Motor neuron (in vitro differentiated cells): ENCODE data around the gene FMN1. TPM values are rescaled to one million over a fixed set of nuclear protein-coding genes. Genes with fewer than 3 reads are reported as not detected.

Experiments used
- ATAC-seq, 8 experiments: fragments of 200-7000 bp; cut with Tn5 transposase; replicated peaks in 6 of 8; 2 replicates each; pipeline ENCODE4 v1.8.0; 2021; ENCODE audit warnings: mild to moderate bottlenecking in 8 of 8, moderate library complexity in 8 of 8
- H3K27ac ChIP-seq, 2 donors: fragments of 250-450 bp; sonication (Bioruptor Pico); 2 replicates each; pipeline ENCODE4 v1.9.0; 2021; ENCODE audit warnings: antibody characterized with exemption in 2 of 2, mild to moderate bottlenecking in 2 of 2, moderate library complexity in 1 of 2
- H3K4me1 ChIP-seq, 2 donors: fragments of 250-450 bp; sonication (Bioruptor Pico); replicated peaks in 1 of 2; 2 replicates each; pipeline ENCODE4 v1.6.1; 2021; ENCODE audit warnings: antibody characterized with exemption in 2 of 2, mild to moderate bottlenecking in 2 of 2, moderate library complexity in 1 of 2
- H3K4me3 ChIP-seq, 5 donors: fragments of 250-450 bp; sonication (Bioruptor Pico); 2 replicates each; pipeline ENCODE4 v1.9.0; 2021; ENCODE audit warnings: antibody characterized with exemption in 5 of 5, mild to moderate bottlenecking in 5 of 5, moderate library complexity in 4 of 5
- WGBS, 10 experiments: fragments of 450-650 bp; shearing (Covaris generic); methylation state at CpG; one replicate each; pipeline ENCODE4 v1.0.0; 2022; 5-methylcytosine and 5-hydroxymethylcytosine counted together
- in situ Hi-C, 9 experiments: fragments of 400-800 bp; cut with MboI; loops; one replicate each; pipeline ENCODE4 v1.15.0; 2021; ENCODE audit warnings: low sequenced_read_pairs in 9 of 9, low pct_unique_long_range_greater_than_20kb in 2 of 9; ENCODE audit not compliant: unreplicated experiment in 9 of 9
- total RNA-seq, 8 experiments: library from RNA; unstranded; fragments of 300-600 nt; gene quantifications; 2 replicates each; pipeline versions ENCODE4 v1.2.3 to v1.2.4, GENCODE V29; 2022

The FMN1 gene
- total RNA-seq, 8 experiments from 2014 or later, result 0.27 to 4.2 (median 2.0) TPM

GRCh38 chr15:33111041-33111451, 83.5 kb downstream of the FMN1 start:
- Histone ChIP-seq H3K4me1 (peaks cover 3 to 8% of the 10 kb centered on the region in 2 donors), H3K27ac (no peak overlapping the region), H3K4me3 (no peak overlapping the region)
- peak in 7 of 8 experiments; percentile 27 to 85 (median 69) for ATAC-seq
- WGBS, 10 experiments, result 0 to 25% (median 6%) methylated on average over 1 of the region's 1 CpG; no CpG with 5 or more reads in 3 of the 10 experiments
- in situ Hi-C loops, result no loop called here

GRCh38 chr15:33109345-33109744, 85.2 kb downstream of the FMN1 start:
- H3K4me3 ChIP-seq, result no peak overlapping the region
- WGBS, 10 experiments, result 86 to 100% (median 97%) methylated on average over 2 to 4 of the region's 4 CpGs
- in situ Hi-C loops, result no loop called here
- peaks cover 3 to 8% of the 10 kb centered on the region in 2 donors for H3K4me1 ChIP-seq
- no peak for ATAC-seq
- no peak overlapping the region for H3K27ac ChIP-seq

- peaks cover 3 to 8% of the 10 kb centered on the region in 2 donors for H3K4me1 ChIP-seq
- H3K27ac ChIP-seq, result no peak overlapping the region
- in situ Hi-C loops, result no loop called here
- no peak overlapping the region for H3K4me3 ChIP-seq
- no peak for ATAC-seq
Measured at GRCh38 chr15:33108518-33108917, 86.0 kb downstream of the FMN1 start.

- peaks cover 3 to 8% of the 10 kb centered on the region in 2 donors for H3K4me1 ChIP-seq
- H3K27ac ChIP-seq, result no peak overlapping the region
- 64 to 90% (median 80%) methylated on average over 1 to 2 of the region's 2 CpGs; no CpG with 5 or more reads in 5 of the 10 experiments for WGBS, 10 experiments
- H3K4me3 ChIP-seq, result no peak overlapping the region
- in situ Hi-C loops, result no loop called here
- ATAC-seq, result no peak
Measured at GRCh38 chr15:33107950-33108349, 86.6 kb downstream of the FMN1 start.

- Histone ChIP-seq H3K4me1 (no peaks in the 10 kb centered on the region), H3K27ac (no peak overlapping the region), H3K4me3 (no peak overlapping the region)
- in situ Hi-C loops, result no loop called here
- WGBS, 10 experiments, result 0 to 100% (median 85%) methylated on average over 1 to 2 of the region's 2 CpGs
- ATAC-seq, result peak in 3 of 8 experiments; percentile 88 to 95 (median 94)
Measured at GRCh38 chr15:33104212-33104611, 90.3 kb downstream of the FMN1 start.

GRCh38 chr15:33101036-33101435, 93.5 kb downstream of the FMN1 start:
- no peaks in the 10 kb centered on the region for H3K4me1 ChIP-seq
- ATAC-seq, result no peak
- H3K4me3 ChIP-seq, result no peak overlapping the region
- in situ Hi-C loops, result no loop called here
- WGBS, 10 experiments, result 28 to 93% (median 84%) methylated on average over 1 to 3 of the region's 3 CpGs
- H3K27ac ChIP-seq, result no peak overlapping the region

GRCh38 chr15:33100314-33100713, 94.2 kb downstream of the FMN1 start:
- in situ Hi-C loops, result no loop called here
- Histone ChIP-seq H3K4me3 (no peak overlapping the region), H3K27ac (no peak overlapping the region), H3K4me1 (no peaks in the 10 kb centered on the region)
- 17 to 100% (median 76%) methylated on average over 1 to 3 of the region's 3 CpGs for WGBS, 10 experiments
- no peak for ATAC-seq

- Histone ChIP-seq H3K4me3 (no peak overlapping the region), H3K4me1 (no peaks in the 10 kb centered on the region), H3K27ac (no peak overlapping the region)
- WGBS, 10 experiments, result 0 to 100% (median 79%) methylated on average over 1 of the region's 1 CpG
- in situ Hi-C loops, result loop anchor here in 3 of 9 experiments (25.0 kb wide), 3 partner anchors 113 to 613 kb away; no protein-coding TSS in a partner anchor
- ATAC-seq, result no peak
Measured at GRCh38 chr15:33099739-33100138, 94.8 kb downstream of the FMN1 start.

- Histone ChIP-seq H3K27ac (no peak overlapping the region), H3K4me1 (no peaks in the 10 kb centered on the region), H3K4me3 (no peak overlapping the region)
- in situ Hi-C loops, result loop anchor here in 3 of 9 experiments (25.0 kb wide), 3 partner anchors 113 to 613 kb away; no protein-coding TSS in a partner anchor
- no peak for ATAC-seq
- WGBS, 10 experiments, result 70 to 100% (median 90%) methylated on average over 1 to 3 of the region's 3 CpGs; no CpG with 5 or more reads in 1 of the 10 experiments
Measured at GRCh38 chr15:33099213-33099612, 95.3 kb downstream of the FMN1 start.

- peak in 2 of 8 experiments; percentile 23 to 63 for ATAC-seq
- in situ Hi-C loops, result loop anchor here in 3 of 9 experiments (25.0 kb wide), 3 partner anchors 114 to 614 kb away; no protein-coding TSS in a partner anchor
- H3K4me3 ChIP-seq, result no peak overlapping the region
- 6 to 100% (median 91%) methylated on average over 2 to 7 of the region's 7 CpGs for WGBS, 10 experiments
- H3K4me1 ChIP-seq, result no peaks in the 10 kb centered on the region
- no peak overlapping the region for H3K27ac ChIP-seq
Measured at GRCh38 chr15:33098094-33099058, 96.1 kb downstream of the FMN1 start.

- 60 to 100% (median 95%) methylated on average over 1 to 3 of the region's 3 CpGs; no CpG with 5 or more reads in 1 of the 10 experiments for WGBS, 10 experiments
- H3K4me1 ChIP-seq, result no peaks in the 10 kb centered on the region
- H3K4me3 ChIP-seq, result no peak overlapping the region
- H3K27ac ChIP-seq, result no peak overlapping the region
- in situ Hi-C loops, result loop anchor here in 3 of 9 experiments (25.0 kb wide), 3 partner anchors 116 to 616 kb away; no protein-coding TSS in a partner anchor
- no peak for ATAC-seq
Measured at GRCh38 chr15:33096134-33096533, 98.4 kb downstream of the FMN1 start.

GRCh38 chr15:33095641-33096040, 98.9 kb downstream of the FMN1 start:
- 63 to 100% (median 100%) methylated on average over 1 to 2 of the region's 2 CpGs for WGBS, 10 experiments
- Histone ChIP-seq H3K4me3 (no peak overlapping the region), H3K4me1 (no peaks in the 10 kb centered on the region), H3K27ac (no peak overlapping the region)
- ATAC-seq, result no peak
- in situ Hi-C loops, result loop anchor here in 3 of 9 experiments (25.0 kb wide), 3 partner anchors 117 to 617 kb away; no protein-coding TSS in a partner anchor

- Histone ChIP-seq H3K4me1 (no peaks in the 10 kb centered on the region), H3K4me3 (no peak overlapping the region), H3K27ac (no peak overlapping the region)
- ATAC-seq, result peak in 5 of 8 experiments; percentile 71 to 90 (median 82)
- in situ Hi-C loops, result loop anchor here in 3 of 9 experiments (25.0 kb wide), 3 partner anchors 118 to 618 kb away; no protein-coding TSS in a partner anchor
- WGBS, 10 experiments, result 7 to 100% (median 67%) methylated on average over 1 to 2 of the region's 2 CpGs; no CpG with 5 or more reads in 1 of the 10 experiments
Measured at GRCh38 chr15:33094336-33094735, 100.2 kb downstream of the FMN1 start.
